IgD-negative memory B cell (primary cell): ENCODE measurements around the gene OR2L13. TPM values are rescaled to one million over a fixed set of nuclear protein-coding genes. Genes with fewer than 3 reads are reported as not detected.
"Not testable (repeated sequence)": the region's sequence is repeated elsewhere in the genome, so short reads cannot be mapped to it uniquely, and the experiment has no call there.

Source experiments
- H3K27ac Mint-ChIP-seq, 3 donors: one replicate each; pipeline ENCODE4 v1.8.0; 2020 to 2022; ENCODE audit warnings: mild to moderate bottlenecking in 3 of 3, mixed read lengths in 3 of 3, moderate library complexity in 1 of 3
- H3K27me3 Mint-ChIP-seq: one replicate; pipeline ENCODE4 v1.8.0; 2021; ENCODE audit warnings: mixed read lengths
- H3K36me3 Mint-ChIP-seq: one replicate; pipeline ENCODE4 v1.8.0; 2020; ENCODE audit warnings: mild to moderate bottlenecking, mixed read lengths
- H3K4me1 Mint-ChIP-seq, 3 donors: one replicate each; pipeline ENCODE4 v1.8.0; 2020 to 2022; ENCODE audit warnings: mixed read lengths in 3 of 3, mild to moderate bottlenecking in 1 of 3
- H3K4me3 Mint-ChIP-seq, 4 donors: one replicate each; pipeline ENCODE4 v1.8.0; 2020 to 2022; ENCODE audit warnings: mild to moderate bottlenecking in 4 of 4, mixed read lengths in 4 of 4, moderate library complexity in 3 of 4
- H3K9me3 Mint-ChIP-seq, 3 donors: one replicate each; pipeline ENCODE4 v1.8.0; 2020 to 2021; ENCODE audit warnings: mixed read lengths in 3 of 3, mild to moderate bottlenecking in 1 of 3
- polyA plus RNA-seq: library from polyadenylated mRNA; unstranded; fragments of 300-500 nt; fragmentation: Illumina TruSeq; gene quantifications from one replicate; pipeline ENCODE4 v1.2.3, GENCODE V29; 2021

OR2L13 gene
- polyA plus RNA-seq = 0.39 TPM

DNA sequence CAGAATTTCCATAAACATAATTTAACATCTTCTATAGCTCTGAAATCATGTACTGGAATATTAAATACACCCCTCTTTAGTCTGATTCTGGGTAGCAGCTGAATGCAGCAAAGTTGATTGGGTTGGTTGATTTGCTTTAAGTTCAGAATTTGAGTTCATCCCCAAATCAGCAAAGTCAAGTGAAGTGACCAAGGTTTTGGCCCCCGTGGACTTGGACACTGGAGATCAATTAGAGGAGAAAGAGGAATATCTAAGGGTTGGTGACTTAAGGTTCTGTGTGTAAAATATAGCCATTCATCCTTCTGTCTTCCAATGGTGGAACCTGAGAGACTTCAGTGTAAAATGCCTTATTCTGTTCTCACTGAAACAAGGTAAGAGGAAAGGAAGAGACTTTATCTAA, at the start of gene OR2L13:
Gene OR2L13 (plus strand): TSS at position 301 of the 400 bp plus-strand sequence. CDS start 4,192 bp downstream, outside the sequence.
- H3K27me3 Mint-ChIP-seq = no peaks in the 10 kb centered on the region
- H3K27ac Mint-ChIP-seq = no peak within 1 kb of the TSS
- H3K4me1 Mint-ChIP-seq = peaks cover 0 to 2% (median 0%) of the 10 kb centered on the region in 3 donors
- peaks cover 0 to 11% (median 7%) of the 10 kb centered on the region in 3 donors for H3K9me3 Mint-ChIP-seq
- H3K36me3 Mint-ChIP-seq = no peaks in the 10 kb centered on the region
- H3K4me3 Mint-ChIP-seq = no peak within 1 kb of the TSS

- H3K4me1 Mint-ChIP-seq = peaks cover 0 to 2% (median 0%) of the 10 kb centered on the region in 3 donors
- H3K4me3 Mint-ChIP-seq = no peak overlapping the region
- H3K27me3 Mint-ChIP-seq = no peaks in the 10 kb centered on the region
- peaks cover 2% of the 10 kb centered on the region for H3K36me3 Mint-ChIP-seq
- H3K27ac Mint-ChIP-seq = no peak overlapping the region
- peaks cover 8 to 13% (median 8%) of the 10 kb centered on the region in 3 donors for H3K9me3 Mint-ChIP-seq
These were observed 49.8 kb upstream of the OR2L13 start for GRCh38 chr1:248045209-248045608.

- peaks cover 0 to 2% (median 0%) of the 10 kb centered on the region in 3 donors for H3K4me1 Mint-ChIP-seq
- H3K27ac Mint-ChIP-seq = no peak within 1 kb of the TSS
- H3K4me3 Mint-ChIP-seq = no peak within 1 kb of the TSS
- H3K27me3 Mint-ChIP-seq = no peaks in the 10 kb centered on the region
- peaks cover 2% of the 10 kb centered on the region for H3K36me3 Mint-ChIP-seq
- peaks cover 7 to 13% (median 9%) of the 10 kb centered on the region in 3 donors for H3K9me3 Mint-ChIP-seq
These were observed 48.4 kb upstream of the OR2L13 start, which contains the start of gene OR2L3 for GRCh38 chr1:248046536-248046935. TSS of gene OR2L3 (plus strand) at chr1:248046836. CDS start at chr1:248060682, 13,846 bp downstream.

DNA sequence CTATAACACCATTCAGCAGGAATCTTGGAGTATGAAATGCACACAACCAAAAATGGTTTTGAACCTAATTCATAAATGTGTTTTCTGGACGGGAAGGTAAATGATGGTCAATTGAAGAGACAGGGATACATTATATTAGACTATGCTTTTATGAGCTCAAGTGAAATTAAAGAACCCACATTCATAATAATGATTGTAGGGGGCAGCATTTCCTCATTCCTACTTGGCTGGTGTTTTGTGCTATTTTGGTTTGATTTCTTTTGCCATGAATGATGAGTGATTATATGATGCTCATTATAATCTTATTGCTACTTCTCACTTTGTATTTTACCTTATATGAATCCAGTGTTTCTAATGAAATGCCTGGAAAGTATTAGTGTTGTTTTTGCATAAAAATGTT, 48.0 kb upstream of the OR2L13 start:
- peaks cover 7 to 13% (median 9%) of the 10 kb centered on the region in 3 donors for H3K9me3 Mint-ChIP-seq
- H3K4me1 Mint-ChIP-seq = peaks cover 0 to 2% (median 0%) of the 10 kb centered on the region in 3 donors
- H3K4me3 Mint-ChIP-seq = no peak overlapping the region
- H3K27me3 Mint-ChIP-seq = no peaks in the 10 kb centered on the region
- H3K27ac Mint-ChIP-seq = no peak overlapping the region
- H3K36me3 Mint-ChIP-seq = peaks cover 2% of the 10 kb centered on the region

- Mint-ChIP-seq H3K36me3 (no peaks in the 10 kb centered on the region), H3K27ac (no peak overlapping the region), H3K9me3 (peaks cover 4 to 7% (median 5%) of the 10 kb centered on the region in 3 donors), H3K4me1 (no peaks in the 10 kb centered on the region), H3K27me3 (peaks cover 3% of the 10 kb centered on the region), H3K4me3 (no peak overlapping the region)
These were observed 40.3 kb upstream of the OR2L13 start for GRCh38 chr1:248054671-248055070.

DNA sequence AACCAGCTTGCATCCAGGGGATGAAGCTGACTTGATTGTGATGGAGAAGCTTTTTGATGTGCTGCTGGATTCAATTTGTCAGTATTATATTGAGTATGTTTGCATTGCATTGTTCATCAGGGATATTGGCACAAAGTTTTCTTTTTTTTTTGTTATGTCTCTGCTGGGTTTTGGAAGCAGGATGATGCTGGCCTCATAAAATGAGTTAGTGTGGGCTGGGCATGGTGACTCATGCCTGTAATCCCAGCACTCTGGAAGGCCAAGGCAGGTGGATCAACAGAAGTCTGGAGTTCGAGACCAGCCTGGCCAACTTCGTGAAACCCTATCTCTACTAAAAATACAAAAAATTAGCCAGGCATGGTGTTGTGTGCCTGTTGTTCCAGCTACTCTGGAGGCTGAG, 39.7 kb upstream of the OR2L13 start:
- Mint-ChIP-seq H3K4me1 (no peaks in the 10 kb centered on the region), H3K4me3 (no peak overlapping the region), H3K27ac (no peak overlapping the region), H3K36me3 (no peaks in the 10 kb centered on the region), H3K27me3 (peaks cover 3% of the 10 kb centered on the region), H3K9me3 (peaks cover 4 to 7% (median 5%) of the 10 kb centered on the region in 3 donors)

- Mint-ChIP-seq H3K27me3 (no peaks in the 10 kb centered on the region), H3K4me3 (no peak overlapping the region), H3K36me3 (no peaks in the 10 kb centered on the region), H3K9me3 (peaks cover 0 to 7% (median 4%) of the 10 kb centered on the region in 3 donors), H3K4me1 (no peaks in the 10 kb centered on the region), H3K27ac (no peak overlapping the region)
These were observed 29.9 kb upstream of the OR2L13 start for GRCh38 chr1:248065071-248065470.

DNA sequence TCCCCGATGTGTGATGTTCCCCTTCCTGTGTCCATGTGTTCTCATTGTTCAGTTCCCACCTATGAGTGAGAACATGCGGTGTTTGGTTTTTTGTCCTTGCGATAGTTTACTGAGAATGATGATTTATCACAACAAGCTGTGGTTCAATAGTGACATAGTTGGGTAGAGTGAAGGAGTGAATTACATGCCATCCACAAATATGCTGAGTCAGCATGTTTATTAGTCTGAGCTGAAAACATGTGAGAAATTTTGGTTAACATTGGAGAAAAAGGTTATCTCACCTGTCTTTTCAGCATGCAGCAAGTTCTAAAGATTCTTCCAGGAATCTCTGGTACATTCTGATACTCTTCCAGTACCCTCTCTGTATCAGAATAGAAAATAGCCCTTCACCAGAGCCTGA, 29.4 kb upstream of the OR2L13 start:
- Mint-ChIP-seq H3K9me3 (peaks cover 0 to 7% (median 4%) of the 10 kb centered on the region in 3 donors), H3K36me3 (no peaks in the 10 kb centered on the region), H3K27me3 (no peaks in the 10 kb centered on the region), H3K4me3 (no peak overlapping the region), H3K27ac (no peak overlapping the region), H3K4me1 (no peaks in the 10 kb centered on the region)

- H3K27me3 Mint-ChIP-seq, H3K9me3 Mint-ChIP-seq, H3K36me3 Mint-ChIP-seq, H3K4me1 Mint-ChIP-seq, H3K4me3 Mint-ChIP-seq, H3K27ac Mint-ChIP-seq: not testable (repeated sequence)
These were observed 11.1 kb upstream of the OR2L13 start for GRCh38 chr1:248083864-248084263.

GRCh38 chr1:248098529-248098928, 3.5 kb downstream of the OR2L13 start:
- Mint-ChIP-seq H3K4me1 (peaks cover 0 to 2% (median 0%) of the 10 kb centered on the region in 3 donors), H3K9me3 (peaks cover 0 to 2% (median under 1%) of the 10 kb centered on the region in 3 donors), H3K4me3 (no peak overlapping the region), H3K27ac (no peak overlapping the region), H3K36me3 (no peaks in the 10 kb centered on the region), H3K27me3 (no peaks in the 10 kb centered on the region)

GRCh38 chr1:248102847-248103246, 7.9 kb downstream of the OR2L13 start:
- Mint-ChIP-seq H3K36me3 (no peaks in the 10 kb centered on the region), H3K27ac (no peak overlapping the region), H3K27me3 (no peaks in the 10 kb centered on the region), H3K9me3 (peaks cover 3 to 9% (median 7%) of the 10 kb centered on the region in 3 donors), H3K4me3 (no peak overlapping the region), H3K4me1 (no peaks in the 10 kb centered on the region)

GRCh38 chr1:248111157-248111556, 16.2 kb downstream of the OR2L13 start:
- H3K27ac Mint-ChIP-seq = no peak overlapping the region
- no peaks in the 10 kb centered on the region for H3K36me3 Mint-ChIP-seq
- H3K9me3 Mint-ChIP-seq = peaks cover 6 to 37% (median 20%) of the 10 kb centered on the region in 3 donors
- no peaks in the 10 kb centered on the region for H3K27me3 Mint-ChIP-seq
- H3K4me1 Mint-ChIP-seq = no peaks in the 10 kb centered on the region
- H3K4me3 Mint-ChIP-seq = peak overlapping the region in 1 of 4 donors; percentile 41

DNA sequence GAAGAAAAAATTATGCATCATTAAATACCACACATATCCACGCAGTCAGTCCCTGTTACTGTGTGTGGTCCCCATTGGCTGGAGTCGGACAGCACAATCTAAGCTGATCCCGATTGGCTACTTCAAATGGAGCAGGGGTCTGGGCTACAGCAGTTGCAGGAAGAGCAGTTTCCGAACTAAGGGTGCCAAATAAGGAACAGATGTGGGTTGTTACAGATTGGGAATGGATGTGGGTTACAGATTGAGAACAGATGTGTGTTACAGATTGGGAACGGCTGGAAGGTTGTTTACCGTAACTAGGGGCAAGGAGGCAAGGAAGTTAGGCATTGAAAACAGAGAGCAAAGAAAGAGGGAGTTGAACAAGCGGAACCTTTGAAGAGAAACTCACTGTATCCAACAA, 19.9 kb downstream of the OR2L13 start:
- H3K9me3 Mint-ChIP-seq = peaks cover 6 to 25% (median 18%) of the 10 kb centered on the region in 3 donors
- no peaks in the 10 kb centered on the region for H3K4me1 Mint-ChIP-seq
- H3K27me3 Mint-ChIP-seq = no peaks in the 10 kb centered on the region
- no peak overlapping the region for H3K4me3 Mint-ChIP-seq
- H3K36me3 Mint-ChIP-seq = no peaks in the 10 kb centered on the region
- no peak overlapping the region for H3K27ac Mint-ChIP-seq

- Mint-ChIP-seq H3K36me3 (peaks cover 3% of the 10 kb centered on the region), H3K9me3 (peaks cover 10 to 14% (median 13%) of the 10 kb centered on the region in 3 donors), H3K27ac (no peak overlapping the region), H3K4me1 (no peaks in the 10 kb centered on the region), H3K27me3 (peaks cover 5% of the 10 kb centered on the region), H3K4me3 (no peak overlapping the region)
These were observed 32.7 kb downstream of the OR2L13 start for GRCh38 chr1:248127653-248128052.

DNA sequence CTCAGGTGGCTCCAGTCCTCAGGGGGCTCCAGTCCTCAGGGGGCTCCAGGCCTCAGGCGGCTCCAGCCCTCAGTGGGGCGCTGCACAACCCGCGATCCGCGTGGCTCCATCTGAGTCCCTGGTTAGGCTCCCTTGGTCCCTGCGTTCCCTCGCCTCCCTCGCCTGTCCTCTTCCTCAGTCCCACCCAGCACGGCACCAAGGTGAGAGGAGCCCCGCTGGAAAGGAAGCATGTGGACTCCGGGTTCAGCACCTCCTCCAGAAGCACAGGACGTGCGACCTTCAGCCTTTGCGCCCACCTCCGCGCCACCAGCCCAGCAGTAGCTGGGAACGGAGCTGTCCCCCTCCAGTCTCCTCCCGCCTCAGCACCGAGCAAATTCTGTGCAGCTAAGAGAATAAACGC, 41.8 kb downstream of the OR2L13 start:
- H3K27me3 Mint-ChIP-seq = no peaks in the 10 kb centered on the region
- no peak overlapping the region for H3K4me3 Mint-ChIP-seq
- peaks cover 0 to 14% (median 5%) of the 10 kb centered on the region in 3 donors for H3K9me3 Mint-ChIP-seq
- no peak overlapping the region for H3K27ac Mint-ChIP-seq
- no peaks in the 10 kb centered on the region for H3K4me1 Mint-ChIP-seq
- peaks cover 3% of the 10 kb centered on the region for H3K36me3 Mint-ChIP-seq

- Mint-ChIP-seq H3K4me3 (no peak overlapping the region), H3K9me3 (peaks cover 0 to 5% (median 2%) of the 10 kb centered on the region in 3 donors), H3K36me3 (peaks cover 2% of the 10 kb centered on the region), H3K4me1 (no peaks in the 10 kb centered on the region), H3K27ac (no peak overlapping the region), H3K27me3 (no peaks in the 10 kb centered on the region)
These were observed 45.9 kb downstream of the OR2L13 start for GRCh38 chr1:248140846-248141245.
